ENCODE results near the gene SLC22A12.
"Not testable (repeated sequence)": the region's sequence is repeated elsewhere in the genome, so short reads cannot be mapped to it uniquely, and the experiment has no call there.

Gene SLC22A12

DNA sequence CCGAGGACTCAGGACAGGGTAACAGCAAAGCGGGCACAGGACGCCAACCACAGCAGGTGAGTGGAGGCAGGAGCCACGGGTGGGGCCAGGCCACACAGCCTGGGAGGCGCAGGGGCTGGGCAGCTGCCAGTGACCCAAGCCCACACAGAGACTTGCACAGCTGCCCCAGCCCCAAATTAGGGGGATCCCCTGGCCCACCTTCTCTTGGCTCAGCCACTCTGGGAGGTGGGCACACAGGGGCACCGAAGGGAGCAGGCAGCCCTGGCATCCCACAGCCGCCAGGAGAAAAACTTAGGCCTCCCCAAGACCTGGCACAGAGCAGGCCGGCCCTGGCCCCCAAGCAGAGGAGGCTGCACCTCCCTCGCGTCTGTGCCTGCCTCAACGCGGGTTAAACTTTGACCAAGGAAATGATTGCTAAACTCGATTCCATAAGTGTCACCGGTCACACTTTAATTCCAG is at the start of gene SLC22A12:
Gene SLC22A12 (plus strand): TSS at position 458 of the 459 bp plus-strand sequence. CDS start 337 bp downstream, outside the sequence.
- DNase-seq, result no peak

DNA sequence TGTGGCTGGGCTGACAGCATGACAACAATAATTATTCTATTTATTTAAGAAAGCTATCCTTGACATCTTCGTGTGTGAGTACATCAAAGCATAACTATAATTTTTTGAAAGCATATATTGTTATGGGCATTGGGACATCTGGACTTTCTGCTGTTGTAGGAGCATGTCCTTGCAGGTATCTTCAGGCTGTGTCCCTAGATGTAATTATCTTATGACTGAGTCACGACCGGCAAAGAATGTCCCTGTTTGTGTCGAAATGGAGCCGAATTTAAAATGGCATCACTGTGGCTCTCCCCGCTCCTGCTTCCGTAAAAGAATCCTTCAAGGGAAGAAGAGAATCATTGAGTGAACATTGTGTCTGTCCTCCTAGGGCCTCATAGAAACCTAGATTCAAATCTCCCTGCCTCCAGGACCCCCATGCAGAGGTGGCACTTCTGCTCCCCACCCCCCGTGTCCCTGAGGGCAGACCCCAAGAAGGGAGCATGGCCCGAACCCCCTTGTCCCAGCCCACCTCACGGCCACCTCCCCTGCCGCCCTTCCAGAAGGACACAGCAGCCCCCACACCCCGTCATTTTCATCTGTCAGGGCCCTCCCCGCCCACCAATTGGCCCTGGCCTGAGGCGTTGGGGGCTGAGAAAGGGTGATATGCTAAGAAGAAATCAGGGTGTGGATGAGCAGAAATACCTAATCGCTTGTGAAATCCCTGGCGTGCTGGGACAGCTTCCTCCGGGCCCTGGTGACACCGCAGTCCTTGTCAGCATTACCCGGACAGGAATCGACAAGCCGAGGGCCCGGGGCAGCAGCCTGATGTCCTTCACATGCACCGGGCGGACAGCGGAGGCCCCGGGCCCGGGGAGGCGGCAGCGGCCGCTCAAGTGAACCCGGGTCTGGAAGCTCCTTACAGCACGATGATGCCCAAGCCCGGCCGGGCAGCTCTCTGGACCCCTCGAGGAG is 48.6 kb upstream of the SLC22A12 start:
- no peak for DNase-seq

DNA sequence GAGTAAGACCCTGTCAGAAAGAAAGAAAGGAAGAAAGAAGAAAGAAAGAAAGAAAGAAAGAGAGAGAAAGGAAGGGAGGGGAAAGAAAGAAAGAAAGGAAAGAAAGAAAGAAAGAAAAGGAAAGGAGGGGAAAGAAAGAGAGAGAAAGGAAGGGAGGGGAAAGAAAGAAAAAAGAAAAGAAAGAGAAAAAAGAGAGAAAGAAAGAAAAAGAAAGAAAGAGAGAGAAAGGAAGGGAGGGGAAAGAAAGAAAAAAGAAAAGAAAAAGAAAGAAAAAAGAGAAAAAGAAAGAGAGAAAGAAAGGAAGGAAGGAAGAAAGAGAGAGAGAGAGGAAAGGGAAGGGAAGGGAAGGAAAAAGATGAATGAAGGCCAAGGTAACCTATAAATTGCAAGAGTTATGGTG is 47.2 kb upstream of the SLC22A12 start:
- DNase-seq, result no peak

DNA sequence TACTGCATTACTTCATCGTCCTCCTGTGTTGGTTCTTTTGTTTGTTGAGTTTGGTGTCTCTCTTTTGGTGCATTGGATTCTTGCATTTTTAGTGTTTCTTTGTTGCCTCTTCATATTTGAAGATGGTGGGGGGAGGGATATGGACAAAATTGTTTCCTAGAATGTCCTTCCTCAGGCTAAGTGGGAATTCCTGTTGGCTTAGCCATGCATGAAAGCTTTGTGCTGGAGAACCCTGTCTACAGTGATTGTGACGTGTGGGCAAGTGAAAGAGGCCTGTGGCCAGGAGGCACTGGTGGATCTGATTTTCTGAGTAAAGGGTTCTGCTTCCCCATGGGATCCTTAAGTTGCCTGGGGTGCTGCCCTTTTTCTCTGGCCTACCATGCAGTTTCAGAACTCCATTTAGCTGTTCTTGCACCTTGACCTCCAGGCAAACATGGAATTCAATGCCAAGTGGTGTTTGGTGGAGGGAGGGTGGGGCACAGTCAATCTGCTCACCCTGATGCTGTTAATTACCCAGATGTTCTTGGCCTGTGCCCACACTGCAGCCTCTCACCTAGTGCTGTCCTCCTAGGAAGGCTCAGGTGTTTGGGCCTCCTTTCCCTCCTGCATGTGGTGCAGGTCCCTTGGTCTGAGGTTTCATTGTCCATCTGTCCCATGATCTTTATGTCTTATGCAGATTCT is 46.3 kb upstream of the SLC22A12 start:
- DNase-seq, result no peak

DNA sequence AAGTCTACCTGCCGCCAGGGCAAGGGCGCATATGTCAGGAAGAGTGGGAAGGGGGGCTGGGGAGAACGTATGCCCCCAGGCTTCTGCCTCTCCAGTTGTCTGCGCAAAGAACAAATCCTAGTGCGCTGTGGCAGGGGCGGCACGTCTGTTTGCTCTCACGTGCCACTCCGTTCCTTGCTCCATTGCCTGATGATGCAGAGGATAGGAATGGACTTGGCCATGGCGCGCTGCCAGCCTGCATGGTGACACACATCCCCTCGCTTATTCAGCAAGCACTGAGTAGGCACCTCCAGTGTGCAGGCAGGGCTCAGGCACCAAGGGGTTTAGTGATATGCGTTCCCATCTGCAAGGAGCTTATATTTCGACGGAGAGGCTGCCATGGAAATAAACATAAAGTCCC is 45.4 kb upstream of the SLC22A12 start:
- no peak for DNase-seq

DNA sequence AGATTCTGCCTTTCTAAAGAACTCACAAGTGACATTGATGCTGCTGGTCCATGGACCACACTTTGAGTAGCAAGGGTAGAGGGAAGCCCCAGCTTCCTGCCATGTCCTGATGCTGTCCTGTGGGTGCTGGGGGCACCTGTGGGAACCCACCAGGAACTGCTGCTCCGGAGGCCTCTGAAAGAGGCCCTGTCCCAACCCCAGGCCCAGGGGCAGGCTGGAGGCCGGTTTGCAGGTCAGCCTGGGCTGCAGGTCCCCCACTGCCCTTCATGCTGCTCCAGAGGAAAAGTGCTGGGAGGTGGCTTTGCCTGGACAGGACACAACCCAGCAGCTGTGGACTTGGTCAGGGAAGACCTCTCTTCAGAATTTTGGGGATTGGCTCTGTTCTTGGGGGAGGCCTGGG is 44.8 kb upstream of the SLC22A12 start:
- DNase-seq, result no peak

DNA sequence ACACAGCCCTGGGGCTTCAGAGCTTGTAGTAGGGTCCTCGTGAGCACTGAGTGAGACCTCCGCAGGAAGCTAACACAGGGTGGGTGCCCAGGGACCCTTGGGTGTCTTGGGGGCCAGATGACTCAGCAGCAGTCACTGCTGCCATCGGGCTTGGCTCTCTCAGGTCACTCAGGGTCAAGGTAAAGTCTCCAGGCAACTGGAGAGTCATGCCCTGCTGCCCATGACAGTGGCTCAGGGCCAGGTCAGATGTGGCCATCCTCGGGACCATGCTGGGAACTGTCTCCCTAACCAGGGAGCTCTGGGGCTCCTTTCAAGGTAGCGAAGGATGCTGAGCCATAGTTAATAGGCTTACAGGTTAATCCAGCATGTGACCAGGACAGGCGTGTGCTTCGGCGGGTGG is 44.4 kb upstream of the SLC22A12 start:
- no peak for DNase-seq

DNA sequence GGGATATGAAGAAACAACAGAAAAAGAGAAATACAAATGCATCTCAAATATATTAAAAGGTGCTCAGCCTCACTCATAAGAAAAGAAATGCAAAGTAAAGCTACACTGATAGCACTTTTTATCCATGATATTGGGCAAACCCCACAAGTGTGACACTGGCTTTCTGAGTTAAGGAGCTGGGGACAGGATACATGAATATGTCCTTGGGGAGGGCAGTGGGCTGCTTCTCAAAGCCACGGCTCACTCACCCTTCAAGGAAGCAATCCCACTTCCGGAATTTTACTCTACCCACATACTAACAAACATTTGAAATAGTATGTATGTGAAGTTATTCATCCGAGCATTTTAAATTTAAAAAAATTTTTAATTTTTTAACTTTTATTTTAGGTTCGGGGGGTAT is 41.1 kb upstream of the SLC22A12 start:
- no peak for DNase-seq

DNA sequence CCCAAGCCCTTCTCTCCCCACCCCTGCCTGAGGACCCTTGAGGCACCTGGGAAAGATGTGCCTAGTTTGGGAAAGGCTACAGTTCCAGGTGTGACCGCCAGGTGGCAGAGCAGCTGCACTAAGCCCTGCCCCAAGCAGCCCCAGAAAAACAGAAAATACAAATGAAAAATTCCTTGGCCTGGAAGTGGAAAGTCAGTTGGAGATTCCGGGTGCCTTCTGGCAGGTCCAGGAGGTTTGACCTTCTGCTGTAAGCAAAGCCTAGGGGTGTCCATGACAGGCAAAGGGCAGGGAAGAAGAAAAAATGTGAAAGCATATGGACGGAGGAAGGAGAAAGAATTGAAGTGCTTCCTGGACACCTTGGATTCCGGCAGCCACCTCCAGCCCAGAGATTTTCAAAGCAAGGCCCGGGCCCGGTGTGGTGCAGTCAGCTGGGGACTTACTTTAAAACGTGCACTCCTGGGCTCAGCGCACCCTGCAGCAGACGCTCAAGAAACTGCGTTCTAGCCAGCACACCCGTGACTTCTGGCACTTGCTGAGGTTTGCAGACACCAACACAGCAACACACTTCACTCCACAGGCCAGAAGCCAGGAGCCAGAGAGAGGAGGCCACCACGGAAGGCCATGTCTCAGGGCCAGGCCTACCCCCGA is 37.3 kb upstream of the SLC22A12 start:
- DNase-seq, result no peak

DNA sequence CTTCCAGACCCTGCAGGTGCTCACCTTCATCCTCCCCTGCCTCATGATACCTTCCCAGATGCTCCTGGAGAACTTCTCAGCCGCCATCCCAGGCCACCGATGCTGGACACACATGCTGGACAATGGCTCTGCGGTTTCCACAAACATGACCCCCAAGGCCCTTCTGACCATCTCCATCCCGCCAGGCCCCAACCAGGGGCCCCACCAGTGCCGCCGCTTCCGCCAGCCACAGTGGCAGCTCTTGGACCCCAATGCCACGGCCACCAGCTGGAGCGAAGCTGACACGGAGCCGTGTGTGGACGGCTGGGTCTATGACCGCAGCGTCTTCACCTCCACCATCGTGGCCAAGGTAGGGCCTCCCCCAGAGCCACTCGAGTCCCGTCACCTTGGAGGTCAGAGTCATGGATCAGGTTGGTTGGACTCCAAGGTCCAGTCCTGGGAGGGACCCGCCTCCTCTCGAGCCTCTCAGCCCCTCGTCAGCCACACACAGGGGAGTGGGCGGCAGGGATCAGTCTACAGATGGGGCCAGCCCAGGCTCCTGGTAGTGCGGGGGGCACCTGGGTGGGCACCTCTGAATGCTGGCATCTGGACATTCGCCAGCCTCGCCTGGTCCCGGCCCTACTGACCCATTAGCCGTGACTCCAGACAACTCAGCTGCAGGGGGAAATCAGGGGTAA is 34.8 kb upstream of the SLC22A12 start:
- no peak for DNase-seq

DNA sequence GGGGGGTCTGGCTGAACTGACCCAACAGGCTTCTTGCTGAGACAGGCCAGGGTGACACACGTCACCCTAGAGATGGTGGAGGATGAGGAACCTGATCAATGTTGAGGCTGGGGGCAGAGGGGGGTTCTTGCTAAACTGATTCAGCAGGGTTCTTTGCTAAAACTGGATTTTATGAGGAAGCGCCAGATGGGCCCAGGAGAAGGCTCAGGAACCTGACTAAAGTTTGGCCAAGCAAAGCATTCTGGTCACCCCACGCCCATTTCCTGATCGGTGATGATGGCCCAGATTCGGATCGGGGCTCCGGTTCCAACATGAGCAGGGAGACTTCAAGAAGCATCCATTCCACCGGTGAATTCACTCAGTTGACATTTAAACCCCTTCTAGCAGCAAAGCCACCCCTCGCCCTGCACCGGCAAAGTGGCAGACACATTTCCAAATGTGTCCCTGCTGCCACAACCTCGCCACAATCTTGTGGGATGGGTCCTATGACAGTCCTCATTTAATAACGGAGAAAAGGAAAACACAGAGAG is 34.2 kb upstream of the SLC22A12 start:
- DNase-seq, result no peak

DNA sequence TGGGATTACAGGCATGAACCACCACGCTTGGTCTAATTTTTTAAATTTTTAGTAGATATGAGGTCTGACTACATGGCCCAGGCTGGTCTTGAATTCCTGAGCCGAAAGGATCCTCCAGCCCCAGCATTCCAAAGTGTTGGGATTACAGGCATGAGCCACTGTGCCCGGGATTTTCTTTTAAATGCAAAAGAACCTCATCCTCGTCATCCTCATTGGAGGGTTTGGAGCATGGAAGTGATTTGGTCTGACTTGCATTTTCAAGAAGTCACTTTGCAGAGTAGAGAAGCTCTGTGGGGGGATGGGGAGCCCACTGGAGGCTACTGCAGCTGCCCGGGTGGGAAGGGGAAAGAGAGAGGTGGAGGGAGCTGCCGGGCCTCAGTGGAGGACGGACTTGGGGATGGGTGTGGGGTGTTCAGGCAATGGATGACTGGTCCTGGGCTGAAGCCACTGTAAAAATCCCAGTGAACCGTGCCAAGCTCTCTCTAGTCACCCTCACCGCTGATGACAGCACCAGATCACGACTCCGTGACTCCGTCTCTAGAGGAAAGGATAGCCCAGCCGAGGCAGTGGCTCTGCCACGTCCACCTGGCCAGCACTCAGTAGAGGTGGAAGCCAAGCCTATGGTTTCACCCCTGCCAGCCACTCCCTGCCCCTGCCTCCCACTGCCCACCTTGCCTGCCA is 32.8 kb upstream of the SLC22A12 start:
- no peak for DNase-seq

DNA sequence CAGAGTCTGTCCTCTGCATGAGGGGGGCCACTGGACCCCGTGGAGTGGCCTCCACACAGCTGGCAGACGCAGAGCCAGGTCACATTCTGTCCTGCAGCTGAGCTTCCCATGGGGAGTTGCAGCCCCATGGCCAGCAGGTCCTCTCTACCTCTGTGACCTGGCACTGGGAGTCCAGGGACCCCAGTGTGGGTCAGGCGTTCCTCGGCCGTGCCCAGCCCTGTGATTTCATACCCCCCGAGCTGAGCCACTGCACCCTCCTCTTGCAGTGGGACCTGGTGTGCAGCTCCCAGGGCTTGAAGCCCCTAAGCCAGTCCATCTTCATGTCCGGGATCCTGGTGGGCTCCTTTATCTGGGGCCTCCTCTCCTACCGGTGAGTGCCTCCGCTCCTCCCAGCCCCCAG is 32.2 kb upstream of the SLC22A12 start:
- no peak for DNase-seq

DNA sequence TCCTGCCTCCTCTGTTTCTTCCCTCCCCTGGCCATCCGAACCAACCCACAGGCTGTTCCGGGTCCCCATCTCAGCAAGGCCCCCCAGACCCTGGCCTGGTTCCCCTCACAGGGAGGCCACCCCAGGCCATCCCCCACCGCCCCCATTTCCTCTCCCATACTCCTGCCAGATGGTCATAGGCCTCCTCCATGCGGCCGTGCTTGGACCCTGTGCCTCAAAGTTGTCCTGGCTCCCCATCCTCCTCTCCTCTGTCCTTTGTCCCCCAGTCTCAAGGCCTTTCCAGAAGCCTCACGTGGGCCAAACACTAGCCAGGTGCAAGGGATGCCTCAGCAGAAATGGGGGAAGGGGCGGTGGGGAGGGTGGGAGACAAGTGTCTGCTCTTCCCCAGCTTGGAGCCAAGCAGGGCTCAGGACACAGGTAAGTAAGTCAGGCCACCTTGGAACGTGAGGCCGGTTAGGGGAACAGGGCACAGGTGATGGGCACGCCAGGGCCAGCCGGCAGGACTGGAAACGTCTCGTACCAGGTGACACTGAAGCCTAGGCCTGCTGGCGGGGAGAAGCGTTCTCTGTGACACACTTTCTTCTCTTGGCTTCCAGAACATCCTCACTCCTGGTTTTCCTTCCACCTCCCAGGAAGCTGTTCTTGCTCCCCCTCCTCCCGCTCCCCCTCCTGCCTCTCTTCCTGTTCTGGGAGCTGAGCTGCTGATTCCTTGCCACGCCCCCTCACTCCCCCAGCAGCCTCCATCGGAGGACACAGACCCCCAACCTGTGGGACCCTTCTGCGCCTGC is 31.5 kb upstream of the SLC22A12 start:
- no peak for DNase-seq

DNA sequence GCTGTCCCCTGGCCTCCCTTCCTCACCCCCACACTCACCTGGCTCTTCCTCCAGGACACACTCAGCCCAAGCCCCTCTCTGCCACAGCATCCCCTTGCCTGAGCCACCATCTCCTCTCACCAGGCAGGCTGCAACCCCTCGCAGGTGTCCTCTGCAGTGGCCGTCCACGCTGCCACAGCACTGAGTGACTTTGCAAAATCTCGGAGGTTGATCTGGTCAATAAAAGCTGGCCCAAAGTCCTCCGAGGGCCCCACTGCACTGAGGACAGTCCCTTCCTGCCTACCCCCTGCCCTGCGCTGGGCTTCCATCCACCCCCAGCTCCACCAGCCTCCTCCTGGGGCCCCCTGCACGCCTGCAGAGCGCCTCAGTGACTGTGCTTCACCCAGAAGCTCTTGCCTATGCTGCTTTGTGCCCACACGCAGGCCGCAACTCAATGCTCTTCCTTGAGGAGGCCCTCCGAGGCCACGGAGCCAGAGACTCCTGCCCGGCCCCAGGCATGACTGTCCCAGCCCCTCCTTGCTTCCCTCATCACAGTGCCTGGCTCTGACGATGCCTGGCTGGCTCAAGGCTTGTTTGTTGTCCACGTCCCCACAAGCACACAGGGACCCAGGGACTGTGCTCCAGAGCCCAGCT is 30.8 kb upstream of the SLC22A12 start:
- DNase-seq, result no peak

DNA sequence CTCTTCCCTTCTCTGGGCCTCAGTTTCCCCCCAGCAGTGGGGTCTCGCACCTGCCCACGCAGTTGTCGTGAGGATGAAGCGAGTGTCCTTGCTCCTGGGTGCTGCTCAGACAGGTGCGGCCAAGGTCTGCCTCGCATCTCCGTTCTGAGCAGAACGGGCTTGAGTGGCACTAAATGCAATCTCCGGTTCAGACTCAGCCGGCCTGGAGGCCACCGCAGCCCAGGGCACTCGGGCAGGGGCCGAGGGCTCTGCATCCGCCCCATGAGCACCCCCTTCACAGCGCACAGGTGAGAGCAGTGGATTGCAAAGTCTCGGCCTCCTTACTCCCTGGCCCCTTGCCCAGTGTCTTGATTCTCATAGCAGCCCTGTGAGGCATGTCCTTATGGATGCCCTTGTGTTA is 30.1 kb upstream of the SLC22A12 start:
- DNase-seq, result no peak

DNA sequence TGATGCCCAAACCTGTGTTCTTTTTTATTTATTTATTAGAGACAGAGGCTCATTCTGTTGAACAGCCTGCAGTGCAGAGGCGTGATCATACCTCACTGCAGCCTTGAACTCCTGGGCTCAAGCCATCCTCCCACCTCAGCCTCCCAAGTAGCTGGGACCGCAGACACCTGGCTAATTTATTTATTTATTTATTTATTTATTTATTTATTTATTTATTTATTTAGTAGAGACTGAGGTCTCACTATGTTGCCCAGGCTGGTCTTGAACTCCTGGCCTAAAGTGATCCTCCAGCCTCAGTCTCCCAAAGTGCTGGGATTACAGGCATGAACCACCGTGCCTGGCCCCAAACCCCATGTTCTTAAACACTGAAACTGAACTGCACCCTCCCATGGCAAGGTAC is 29.6 kb upstream of the SLC22A12 start:
- DNase-seq, result not testable (repeated sequence)

DNA sequence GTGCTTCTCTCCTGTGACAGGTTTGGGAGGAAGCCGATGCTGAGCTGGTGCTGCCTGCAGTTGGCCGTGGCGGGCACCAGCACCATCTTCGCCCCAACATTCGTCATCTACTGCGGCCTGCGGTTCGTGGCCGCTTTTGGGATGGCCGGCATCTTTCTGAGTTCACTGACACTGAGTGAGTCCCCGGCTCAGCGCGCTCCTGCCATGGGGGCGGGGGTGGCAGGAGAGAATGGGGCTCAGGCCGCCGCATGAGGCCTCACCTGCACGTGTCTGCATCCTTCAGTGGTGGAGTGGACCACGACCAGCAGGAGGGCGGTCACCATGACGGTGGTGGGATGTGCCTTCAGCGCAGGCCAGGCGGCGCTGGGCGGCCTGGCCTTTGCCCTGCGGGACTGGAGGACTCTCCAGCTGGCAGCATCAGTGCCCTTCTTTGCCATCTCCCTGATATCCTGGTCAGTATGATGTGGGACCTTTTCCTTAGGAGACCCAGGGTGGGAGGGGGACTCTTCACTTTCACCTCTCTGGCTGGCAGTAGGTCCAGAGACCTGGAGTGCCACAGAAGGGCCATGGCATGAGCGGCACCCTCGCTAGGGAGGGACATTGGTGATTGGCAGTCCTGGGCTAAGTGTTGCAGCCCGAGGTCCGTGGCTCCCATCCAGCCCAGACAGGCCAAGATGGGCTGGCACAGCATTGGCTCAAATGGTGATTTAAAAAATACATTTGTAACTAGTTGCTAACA is 28.9 kb upstream of the SLC22A12 start:
- no peak for DNase-seq

DNA sequence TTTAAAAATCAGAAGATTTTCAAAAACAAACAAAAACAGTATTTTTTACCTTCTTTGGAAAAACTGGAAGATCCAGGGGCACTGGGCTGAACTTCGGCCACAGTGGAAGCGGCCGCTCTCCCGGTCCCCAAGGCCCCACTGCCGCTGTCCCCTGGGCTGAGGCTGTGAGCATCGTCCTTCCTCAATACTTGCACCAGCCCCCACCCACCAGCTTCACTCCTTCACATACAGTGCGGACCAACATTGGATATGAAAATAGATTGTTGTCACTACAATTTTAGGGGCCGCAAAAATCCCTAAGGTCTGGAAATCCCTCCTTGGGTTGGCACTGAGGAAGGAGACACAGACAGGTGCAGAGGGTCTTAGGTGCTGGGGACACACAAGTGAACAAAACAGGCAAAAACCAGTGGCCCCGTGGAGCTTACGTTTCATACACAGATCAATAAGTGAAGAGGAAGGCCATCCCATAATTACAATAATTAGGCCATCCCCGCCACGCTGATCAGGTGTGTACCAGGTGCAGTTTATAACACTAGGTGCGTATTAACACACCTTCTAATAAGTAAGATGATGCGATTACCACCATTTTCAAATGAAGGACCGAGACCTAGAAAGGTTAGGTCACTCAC is 28.2 kb upstream of the SLC22A12 start:
- DNase-seq, result no peak

DNA sequence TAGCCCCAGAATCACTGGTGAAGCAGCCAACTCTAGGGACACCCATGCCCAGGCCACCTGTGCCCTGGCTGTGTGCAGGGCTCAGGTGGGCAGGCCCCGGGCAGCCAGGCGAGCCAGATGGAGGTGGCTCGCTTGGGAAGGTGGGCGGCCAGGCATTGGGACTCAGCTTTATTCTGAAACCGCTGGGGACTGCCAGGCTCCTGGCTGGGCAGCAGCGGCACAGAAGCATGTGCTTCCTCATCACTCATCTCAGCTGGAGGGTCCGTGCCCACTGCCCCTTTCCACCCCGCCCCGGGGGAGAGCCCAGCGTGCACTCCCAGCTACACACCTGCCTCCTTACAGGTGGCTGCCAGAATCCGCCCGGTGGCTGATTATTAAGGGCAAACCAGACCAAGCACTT is 27.1 kb upstream of the SLC22A12 start:
- no peak for DNase-seq

Data from DMS79 (cell line).